ENCODE measurements around the gene SLC41A1.
"Not testable (repeated sequence)": the region's sequence is repeated elsewhere in the genome, so short reads cannot be mapped to it uniquely, and the experiment has no call there.

DNA sequence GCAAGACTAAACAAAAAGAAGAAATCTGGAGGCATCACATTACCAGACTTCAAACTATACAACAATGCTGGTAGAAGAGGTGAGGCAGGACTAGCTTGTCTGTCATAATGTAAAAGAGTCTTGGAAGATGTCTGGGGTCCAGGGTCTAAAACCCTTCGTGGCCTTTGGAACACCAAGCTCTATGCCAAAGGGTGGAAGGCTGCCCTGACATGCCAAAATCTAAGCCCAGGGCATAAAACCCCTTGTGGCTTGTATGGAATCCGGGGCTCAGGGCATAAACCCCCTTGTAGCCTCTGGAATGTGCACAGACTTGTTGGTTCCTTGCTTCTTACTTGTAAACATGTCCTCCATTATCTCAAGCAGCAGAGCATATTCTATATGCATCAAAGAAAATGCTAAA, 44.5 kb upstream of the SLC41A1 start:
- TF ChIP-seq, protein P1, sequence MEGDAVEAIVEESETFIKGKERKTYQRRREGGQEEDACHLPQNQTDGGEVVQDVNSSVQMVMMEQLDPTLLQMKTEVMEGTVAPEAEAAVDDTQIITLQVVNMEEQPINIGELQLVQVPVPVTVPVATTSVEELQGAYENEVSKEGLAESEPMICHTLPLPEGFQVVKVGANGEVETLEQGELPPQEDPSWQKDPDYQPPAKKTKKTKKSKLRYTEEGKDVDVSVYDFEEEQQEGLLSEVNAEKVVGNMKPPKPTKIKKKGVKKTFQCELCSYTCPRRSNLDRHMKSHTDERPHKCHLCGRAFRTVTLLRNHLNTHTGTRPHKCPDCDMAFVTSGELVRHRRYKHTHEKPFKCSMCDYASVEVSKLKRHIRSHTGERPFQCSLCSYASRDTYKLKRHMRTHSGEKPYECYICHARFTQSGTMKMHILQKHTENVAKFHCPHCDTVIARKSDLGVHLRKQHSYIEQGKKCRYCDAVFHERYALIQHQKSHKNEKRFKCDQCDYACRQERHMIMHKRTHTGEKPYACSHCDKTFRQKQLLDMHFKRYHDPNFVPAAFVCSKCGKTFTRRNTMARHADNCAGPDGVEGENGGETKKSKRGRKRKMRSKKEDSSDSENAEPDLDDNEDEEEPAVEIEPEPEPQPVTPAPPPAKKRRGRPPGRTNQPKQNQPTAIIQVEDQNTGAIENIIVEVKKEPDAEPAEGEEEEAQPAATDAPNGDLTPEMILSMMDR (IDR thresholded peaks at IDR 0.05), result not testable (repeated sequence)
- not testable (repeated sequence) for TF ChIP-seq ZFX (IDR thresholded peaks at IDR 0.05; ENCODE audit: borderline replicate concordance)

All from 22Rv1 (cell line).